ENCODE measurements around the gene SERTAD3.
A peak's percentile ranks its signal among the peaks of the same experiment; 100 is the strongest.

SERTAD3 gene

DNA sequence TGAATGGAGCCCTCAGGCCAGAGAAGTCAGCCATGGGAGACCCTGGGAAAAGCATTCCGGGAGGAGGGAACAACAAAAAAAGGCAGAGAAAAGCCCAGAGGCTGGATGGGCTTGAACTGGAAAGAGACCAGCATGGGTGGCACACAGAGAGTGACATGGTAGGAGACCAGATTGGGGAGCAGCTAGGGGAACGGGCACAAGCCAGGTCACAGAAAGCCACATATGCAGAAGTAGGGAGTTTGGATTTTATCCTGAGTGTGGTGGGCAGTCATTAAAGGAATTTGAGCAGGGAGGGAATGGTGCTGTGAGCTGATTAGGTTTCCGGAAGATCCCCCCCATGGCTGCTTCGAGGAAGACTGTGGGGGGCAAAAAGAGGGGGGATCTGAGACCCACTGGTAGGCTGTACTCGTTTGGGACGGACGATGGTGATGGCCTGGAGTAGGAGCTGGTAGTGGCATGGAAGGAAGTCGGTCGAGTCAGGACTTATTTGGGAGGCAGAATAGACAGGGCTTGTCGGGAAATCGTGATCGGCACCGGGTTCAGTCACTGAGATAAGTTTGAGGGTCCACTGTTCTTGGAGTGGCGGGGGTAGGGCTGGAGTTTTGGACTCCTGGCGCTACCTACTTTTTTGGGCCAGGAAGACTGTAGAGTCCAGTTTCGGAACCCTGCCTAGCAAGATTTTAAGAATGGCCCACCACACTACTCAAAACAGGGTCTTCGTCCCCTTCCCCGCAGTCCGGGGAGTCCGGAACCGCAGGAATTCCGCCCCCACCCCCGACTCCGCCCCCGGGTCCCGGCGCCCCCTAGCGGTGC, 19.3 kb downstream of the SERTAD3 start:
- peaks cover 12% of the 10 kb centered on the region for H3K36me3 ChIP-seq (ENCODE audit: control insufficient read depth, insufficient read depth, low read length)
- H3K9me3 ChIP-seq (ENCODE audit: control insufficient read depth, insufficient read depth, low read depth, low read length): no peaks in the 10 kb centered on the region
- H3K9ac ChIP-seq (ENCODE audit: low read length): peak overlapping the region; percentile 91
- H3K4me1 ChIP-seq (ENCODE audit: control insufficient read depth, insufficient read depth, low read length): peaks cover 5% of the 10 kb centered on the region; the same call in 1 of the 2 replicates
- H3K27ac ChIP-seq (ENCODE audit: low read depth, low read length): peak overlapping the region; percentile 84; the same call in 1 of the 2 replicates
- peak overlapping the region; percentile 70 for H3K4me3 ChIP-seq (ENCODE audit: low read depth, low read length)
- H3K27me3 ChIP-seq (ENCODE audit: control insufficient read depth, insufficient read depth, low read length): no peaks in the 10 kb centered on the region

- no peak overlapping the region for H3K4me3 ChIP-seq (ENCODE audit: low read depth, low read length)
- no peaks in the 10 kb centered on the region for H3K27me3 ChIP-seq (ENCODE audit: control insufficient read depth, insufficient read depth, low read length)
- peaks cover 5% of the 10 kb centered on the region; the same call in 1 of the 2 replicates for H3K4me1 ChIP-seq (ENCODE audit: control insufficient read depth, insufficient read depth, low read length)
- H3K9ac ChIP-seq (ENCODE audit: low read length): no peak overlapping the region
- peaks cover 12% of the 10 kb centered on the region for H3K36me3 ChIP-seq (ENCODE audit: control insufficient read depth, insufficient read depth, low read length)
- H3K27ac ChIP-seq (ENCODE audit: low read depth, low read length): no peak overlapping the region
- H3K9me3 ChIP-seq (ENCODE audit: control insufficient read depth, insufficient read depth, low read depth, low read length): no peaks in the 10 kb centered on the region
These were observed 20.2 kb downstream of the SERTAD3 start for GRCh38 chr19:40423938-40424337.

DNA sequence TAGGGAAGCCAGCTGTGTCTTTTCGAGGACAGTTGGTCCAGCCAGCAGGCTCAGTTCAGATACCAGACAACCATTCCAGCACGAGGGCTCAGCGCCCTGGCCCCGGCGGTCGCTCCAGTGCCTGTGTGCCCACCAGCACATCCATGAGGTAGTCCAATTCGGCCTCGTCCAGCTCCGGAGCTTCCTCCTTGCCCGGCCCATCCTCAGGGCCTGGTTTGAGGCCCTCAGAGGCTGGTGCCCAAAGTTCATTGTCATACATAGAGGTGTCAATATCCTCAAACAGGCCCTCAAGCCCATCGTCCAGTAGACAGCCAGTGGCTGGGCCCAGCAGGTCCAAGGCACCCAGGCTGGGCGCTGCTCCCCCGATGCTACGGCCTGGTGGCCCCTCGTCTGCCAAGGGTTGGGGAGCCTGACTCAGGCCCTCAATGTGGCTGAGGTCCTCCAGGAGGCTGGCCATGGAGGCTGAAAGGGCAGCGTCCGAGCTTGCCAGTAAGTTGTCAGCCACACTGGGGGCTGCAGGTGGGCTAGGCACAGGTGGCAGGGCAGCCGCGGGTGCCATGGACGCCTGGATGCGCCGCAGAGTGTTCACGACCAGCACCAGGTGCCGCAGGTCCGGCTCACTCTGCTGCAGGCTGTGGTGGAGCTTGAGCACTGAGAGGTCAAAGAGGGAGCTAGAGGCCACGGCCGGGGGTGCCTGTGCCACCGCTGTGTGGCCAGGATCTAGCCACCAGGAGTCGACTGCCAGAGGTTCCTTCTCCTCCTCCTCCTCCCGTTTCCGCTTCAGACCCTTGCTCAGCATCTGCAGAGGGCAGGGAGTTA, 21.2 kb downstream of the SERTAD3 start:
- H3K4me3 ChIP-seq (ENCODE audit: low read depth, low read length): no peak overlapping the region
- H3K4me1 ChIP-seq (ENCODE audit: control insufficient read depth, insufficient read depth, low read length): peaks cover 5% of the 10 kb centered on the region; the same call in 1 of the 2 replicates
- H3K27me3 ChIP-seq (ENCODE audit: control insufficient read depth, insufficient read depth, low read length): no peaks in the 10 kb centered on the region
- H3K9ac ChIP-seq (ENCODE audit: low read length): no peak overlapping the region
- H3K9me3 ChIP-seq (ENCODE audit: control insufficient read depth, insufficient read depth, low read depth, low read length): no peaks in the 10 kb centered on the region
- no peak overlapping the region for H3K27ac ChIP-seq (ENCODE audit: low read depth, low read length)
- peaks cover 12% of the 10 kb centered on the region for H3K36me3 ChIP-seq (ENCODE audit: control insufficient read depth, insufficient read depth, low read length)

DNA sequence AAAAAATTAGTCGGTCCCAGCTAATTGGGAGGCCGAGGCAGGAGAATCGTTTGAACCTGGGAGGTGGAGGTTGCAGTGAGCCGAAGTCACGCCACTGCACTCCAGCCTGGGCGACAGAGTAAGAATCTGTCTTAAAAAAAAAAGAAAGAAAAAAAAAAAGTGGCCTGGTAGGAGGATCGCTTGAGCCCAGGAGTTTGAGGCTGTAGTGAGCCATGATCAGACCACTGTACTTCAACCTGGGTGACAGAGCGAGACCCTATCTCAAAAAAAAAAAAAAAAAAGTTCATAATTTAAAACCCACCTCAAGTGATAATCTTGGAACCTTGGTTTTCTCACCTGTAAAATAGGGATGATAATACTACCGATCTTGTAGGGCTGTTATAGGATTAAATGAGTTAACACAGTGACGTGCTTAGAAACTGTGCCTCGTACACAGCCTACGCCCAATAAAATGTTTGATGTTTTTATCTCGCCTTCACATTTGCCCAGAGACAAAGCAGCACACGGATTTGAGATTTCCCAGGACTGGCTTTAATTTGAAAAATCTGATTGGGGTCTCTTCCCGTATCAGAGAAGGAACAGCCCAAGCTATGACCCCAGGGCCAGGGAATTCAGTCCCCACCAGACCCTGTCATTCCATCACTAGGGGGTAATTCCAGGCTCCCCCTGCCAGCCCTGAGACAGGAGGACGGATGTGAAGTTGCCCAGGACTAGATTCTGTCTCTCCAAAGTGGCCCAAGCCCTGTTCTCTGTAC, 22.0 kb downstream of the SERTAD3 start:
- no peak overlapping the region for H3K9ac ChIP-seq (ENCODE audit: low read length)
- peaks cover 12% of the 10 kb centered on the region for H3K36me3 ChIP-seq (ENCODE audit: control insufficient read depth, insufficient read depth, low read length)
- H3K27me3 ChIP-seq (ENCODE audit: control insufficient read depth, insufficient read depth, low read length): no peaks in the 10 kb centered on the region
- H3K9me3 ChIP-seq (ENCODE audit: control insufficient read depth, insufficient read depth, low read depth, low read length): no peaks in the 10 kb centered on the region
- no peak overlapping the region; the same call in 1 of the 2 replicates for H3K27ac ChIP-seq (ENCODE audit: low read depth, low read length)
- H3K4me3 ChIP-seq (ENCODE audit: low read depth, low read length): no peak overlapping the region
- peaks cover 11% of the 10 kb centered on the region; the same call in 1 of the 2 replicates for H3K4me1 ChIP-seq (ENCODE audit: control insufficient read depth, insufficient read depth, low read length)

GRCh38 chr19:40420766-40421765, 23.1 kb downstream of the SERTAD3 start:
- Histone ChIP-seq H3K4me1 (ENCODE audit: control insufficient read depth, insufficient read depth, low read length) (peaks cover 15% of the 10 kb centered on the region; the same call in 1 of the 2 replicates), H3K36me3 (ENCODE audit: control insufficient read depth, insufficient read depth, low read length) (peaks cover 12% of the 10 kb centered on the region), H3K9ac (ENCODE audit: low read length) (peak overlapping the region; percentile 80), H3K27ac (ENCODE audit: low read depth, low read length) (peak overlapping the region; percentile 82), H3K9me3 (ENCODE audit: control insufficient read depth, insufficient read depth, low read depth, low read length) (no peaks in the 10 kb centered on the region), H3K27me3 (ENCODE audit: control insufficient read depth, insufficient read depth, low read length) (no peaks in the 10 kb centered on the region), H3K4me3 (ENCODE audit: low read depth, low read length) (peak overlapping the region; percentile 77)

DNA sequence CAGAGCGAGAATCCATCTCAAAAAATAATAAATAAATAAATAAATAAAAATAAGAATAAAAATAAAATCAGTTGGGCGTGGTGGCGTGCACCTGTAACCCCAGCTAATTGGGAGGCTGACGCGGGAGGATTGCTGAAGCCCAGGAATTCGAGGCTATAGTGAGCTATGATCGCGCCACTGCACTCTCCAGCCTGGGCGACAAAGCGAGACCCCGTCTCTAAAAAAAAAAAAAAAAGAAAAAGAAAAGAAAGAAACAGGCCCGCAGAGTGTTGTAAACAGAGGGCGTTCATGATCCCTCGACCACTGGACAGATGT, 23.7 kb downstream of the SERTAD3 start:
- H3K9ac ChIP-seq (ENCODE audit: low read length): peak overlapping the region; percentile 80
- H3K4me1 ChIP-seq (ENCODE audit: control insufficient read depth, insufficient read depth, low read length): peaks cover 15% of the 10 kb centered on the region; the same call in 1 of the 2 replicates
- H3K27ac ChIP-seq (ENCODE audit: low read depth, low read length): no peak overlapping the region

DNA sequence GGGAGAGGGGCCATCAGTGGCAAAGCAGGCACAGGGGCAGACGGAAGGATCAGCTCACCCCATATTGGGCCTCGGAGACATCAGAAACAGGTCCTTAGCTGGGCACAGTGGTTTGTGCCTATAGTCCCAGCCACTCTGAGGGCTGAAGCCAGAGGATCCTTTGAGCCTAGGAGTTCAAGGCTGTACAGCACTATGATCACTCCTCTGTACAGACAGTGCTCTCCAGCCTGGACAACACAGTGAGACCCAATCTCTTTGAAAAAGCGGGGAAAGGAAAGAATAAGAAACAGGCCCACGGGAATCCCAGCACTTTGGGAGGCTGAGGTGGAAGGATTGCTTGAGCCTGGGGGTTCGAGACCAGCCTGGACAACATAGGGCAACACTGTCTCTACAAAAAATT, 24.4 kb downstream of the SERTAD3 start:
- Histone ChIP-seq H3K9ac (ENCODE audit: low read length) (no peak overlapping the region), H3K4me3 (ENCODE audit: low read depth, low read length) (no peak overlapping the region), H3K9me3 (ENCODE audit: control insufficient read depth, insufficient read depth, low read depth, low read length) (no peaks in the 10 kb centered on the region), H3K4me1 (ENCODE audit: control insufficient read depth, insufficient read depth, low read length) (peaks cover 19% of the 10 kb centered on the region; the same call in 1 of the 2 replicates), H3K27me3 (ENCODE audit: control insufficient read depth, insufficient read depth, low read length) (no peaks in the 10 kb centered on the region), H3K27ac (ENCODE audit: low read depth, low read length) (no peak overlapping the region), H3K36me3 (ENCODE audit: control insufficient read depth, insufficient read depth, low read length) (peaks cover 12% of the 10 kb centered on the region)

More for the DNA sequence above, 23.7 kb downstream of the SERTAD3 start:
- H3K4me3 ChIP-seq (ENCODE audit: low read depth, low read length): peak overlapping the region; percentile 77
- H3K36me3 ChIP-seq (ENCODE audit: control insufficient read depth, insufficient read depth, low read length): peaks cover 12% of the 10 kb centered on the region
- H3K27me3 ChIP-seq (ENCODE audit: control insufficient read depth, insufficient read depth, low read length): no peaks in the 10 kb centered on the region
- H3K9me3 ChIP-seq (ENCODE audit: control insufficient read depth, insufficient read depth, low read depth, low read length): no peaks in the 10 kb centered on the region

- peaks cover 16% of the 10 kb centered on the region; the same call in 1 of the 2 replicates for H3K4me1 ChIP-seq (ENCODE audit: control insufficient read depth, insufficient read depth, low read length)
- peaks cover 12% of the 10 kb centered on the region for H3K36me3 ChIP-seq (ENCODE audit: control insufficient read depth, insufficient read depth, low read length)
- H3K9me3 ChIP-seq (ENCODE audit: control insufficient read depth, insufficient read depth, low read depth, low read length): no peaks in the 10 kb centered on the region
- H3K27ac ChIP-seq (ENCODE audit: low read depth, low read length): no peak overlapping the region
- H3K4me3 ChIP-seq (ENCODE audit: low read depth, low read length): no peak overlapping the region
- H3K27me3 ChIP-seq (ENCODE audit: control insufficient read depth, insufficient read depth, low read length): no peaks in the 10 kb centered on the region
- no peak overlapping the region for H3K9ac ChIP-seq (ENCODE audit: low read length)
These were observed 25.0 kb downstream of the SERTAD3 start for GRCh38 chr19:40419066-40419612.

DNA sequence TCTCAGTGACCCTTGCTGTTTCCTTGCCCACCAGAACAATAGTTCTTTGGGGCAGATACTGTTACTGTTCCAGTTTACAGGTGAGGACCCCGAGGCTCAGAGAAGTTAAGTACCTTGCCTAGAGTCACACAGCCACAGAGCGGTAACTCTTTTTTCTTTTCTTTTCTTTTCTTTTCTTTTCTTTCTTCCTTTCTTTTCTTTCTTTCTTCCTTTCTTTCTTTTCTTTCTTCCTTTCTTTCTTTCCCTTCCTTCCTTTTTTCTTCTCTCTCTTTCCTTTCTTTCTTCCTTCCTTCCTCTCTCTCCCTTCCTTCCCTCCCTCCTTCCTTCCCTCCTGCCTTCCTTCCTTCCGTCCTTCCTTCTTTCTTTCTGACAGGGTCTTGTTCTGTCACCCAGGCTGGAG, 26.1 kb downstream of the SERTAD3 start:
- no peak overlapping the region for H3K4me3 ChIP-seq (ENCODE audit: low read depth, low read length)
- no peak overlapping the region for H3K27ac ChIP-seq (ENCODE audit: low read depth, low read length)
- H3K36me3 ChIP-seq (ENCODE audit: control insufficient read depth, insufficient read depth, low read length): peaks cover 9% of the 10 kb centered on the region
- no peaks in the 10 kb centered on the region for H3K9me3 ChIP-seq (ENCODE audit: control insufficient read depth, insufficient read depth, low read depth, low read length)
- H3K27me3 ChIP-seq (ENCODE audit: control insufficient read depth, insufficient read depth, low read length): no peaks in the 10 kb centered on the region
- peaks cover 23% of the 10 kb centered on the region for H3K4me1 ChIP-seq (ENCODE audit: control insufficient read depth, insufficient read depth, low read length)
- H3K9ac ChIP-seq (ENCODE audit: low read length): no peak overlapping the region

DNA sequence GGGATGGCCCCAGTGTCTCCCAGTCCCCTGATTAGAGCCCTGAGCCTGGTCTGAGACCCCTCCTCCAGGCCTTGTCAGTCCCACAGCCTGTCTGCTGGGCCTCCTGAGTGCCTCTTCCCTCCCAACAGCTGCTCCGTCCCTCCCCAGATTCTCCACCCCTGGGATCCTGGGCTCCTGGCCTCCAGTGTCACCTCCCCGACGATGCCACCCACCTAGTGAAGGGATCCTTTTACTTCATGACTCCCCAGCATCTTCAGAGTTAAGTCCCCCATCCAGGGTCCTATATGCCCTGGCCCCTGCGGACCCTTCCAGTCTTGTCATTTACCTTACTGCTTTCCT, 26.5 kb downstream of the SERTAD3 start:
- Histone ChIP-seq H3K27me3 (ENCODE audit: control insufficient read depth, insufficient read depth, low read length) (no peaks in the 10 kb centered on the region), H3K4me3 (ENCODE audit: low read depth, low read length) (no peak overlapping the region), H3K36me3 (ENCODE audit: control insufficient read depth, insufficient read depth, low read length) (peaks cover 4% of the 10 kb centered on the region), H3K4me1 (ENCODE audit: control insufficient read depth, insufficient read depth, low read length) (peaks cover 23% of the 10 kb centered on the region), H3K27ac (ENCODE audit: low read depth, low read length) (no peak overlapping the region), H3K9ac (ENCODE audit: low read length) (peak overlapping the region; percentile 13), H3K9me3 (ENCODE audit: control insufficient read depth, insufficient read depth, low read depth, low read length) (no peaks in the 10 kb centered on the region)
